Adrenal gland (tissue), 12 donors: ENCODE results near the gene FOCAD. TPM values are rescaled to one million over a fixed set of nuclear protein-coding genes. Genes with fewer than 3 reads are reported as not detected.

Experiments
- DNase-seq, 7 donors: peaks; one replicate each; pipeline ENCODE4 v3.0.0-alpha.2; 2019 to 2020
- H3K27ac ChIP-seq, 5 donors: fragments of 200-600 bp; sonication (generic) in 4 of 5; 1 replicate in 3 of 5; 2 replicates in 2 of 5; pipeline versions ENCODE4 v1.5.1 to v1.8.0; 2016 to 2020; ENCODE audit warnings: mild to moderate bottlenecking in 1 of 5
- H3K27me3 ChIP-seq: fragments of 200-600 bp; 2 replicates; pipeline ENCODE4 v1.8.0; 2021
- H3K36me3 ChIP-seq, 2 donors: fragments of 200-600 bp; replicated peaks in 1 of 2; 1 replicate in 1 of 2; 2 replicates in 1 of 2; pipeline versions ENCODE4 v1.5.1 to v1.8.0; 2018 to 2022
- H3K4me1 ChIP-seq, 2 donors: fragments of 200-600 bp; replicated peaks in 1 of 2; 1 replicate in 1 of 2; 2 replicates in 1 of 2; pipeline versions ENCODE4 v1.5.1 to v1.8.0; 2018 to 2021
- H3K4me3 ChIP-seq, 4 donors: fragments of 200-600 bp; sonication (generic) in 3 of 4; one replicate each; pipeline ENCODE4 v1.5.1; 2016 to 2018
- H3K9me3 ChIP-seq, 3 donors: fragments of 200-600 bp; sonication (generic) in 1 of 3; replicated peaks in 1 of 3; 1 replicate in 2 of 3; 2 replicates in 1 of 3; pipeline versions ENCODE4 v1.5.1 to v1.8.0; 2016 to 2021
- POLR2A ChIP-seq, 2 donors: fragments of 450-650 bp; IDR thresholded peaks; one replicate each; pipeline ENCODE4 v1.6.1; 2017; ENCODE audit warnings: antibody characterized with exemption in 2 of 2, mild to moderate bottlenecking in 2 of 2, moderate library complexity in 1 of 2
- WGBS, 4 donors: extraction: QIAGEN DNeasy Blood & Tissue Kit in 2 of 4; methylation state at CpG; one replicate each; pipeline versions ENCODE4 v1.1.5 to v1.1.7; 2013 to 2017; 5-methylcytosine and 5-hydroxymethylcytosine counted together
- intact Hi-C, 2 donors: fragments of 100-400 bp; cut with DNase I; formaldehyde crosslinking; loops; one replicate each; pipeline versions ENCODE4 v1.14.1 to v1.15.0; 2022 to 2023
- polyA plus RNA-seq, 3 donors: library from polyadenylated mRNA; stranded (reverse); fragments of 200-250 nt in 2 of 3; fragments of 350-450 nt in 1 of 3; fragmentation: Illumina TruSeq in 1 of 3; extraction: RNeasy Lipid Tissue Mini Kit (QIAGEN cat#74804) in 1 of 3; gene quantifications; one replicate each; pipeline ENCODE4 v1.2.3, GENCODE V29; 2013 to 2014
- total RNA-seq, 9 donors: library from RNA; depleted of rRNA in 4 of 9; stranded (reverse); fragments of >200 nt in 4 of 9; fragments of 120-200 nt in 1 of 9; fragmentation: NEBNext Ultra II Directional in 1 of 9; extraction: Animal tissue kit (Norgen Biotek cat#: 25700) in 1 of 9; gene quantifications; one replicate each; pipeline versions ENCODE4 v1.1.0 to v1.2.4, GENCODE V29; 2013 to 2023
- TF ChIP-seq, protein P1 (sequence below), 6 experiments: fragments of 450-650 bp in 4 of 6; fragments of 200-600 bp in 2 of 6; sonication (generic) in 1 of 6; IDR thresholded peaks; 1 replicate in 5 of 6; 2 replicates in 1 of 6; pipeline versions ENCODE4 v1.5.1 to v1.8.0; 2016 to 2021; ENCODE audit warnings: antibody characterized with exemption in 6 of 6, mild to moderate bottlenecking in 2 of 6, moderate library complexity in 1 of 6
- donor health status: healthy with polysubstance abuse.
- donor health status: Bipolar disorder and iron deficiency.
- donor health status: DM: yes; HTN: yes; CAD: no.
- donor health status: DM: no; HTN: no; CAD: no.
- donor health status: DM: no; HTN: no; CAD: no.
- donor health status: DM: yes; HTN: yes; CAD: no.

The FOCAD gene
- total and polyA plus RNA-seq, 12 donors = 20.5 to 134 (median 59.7) TPM

DNA sequence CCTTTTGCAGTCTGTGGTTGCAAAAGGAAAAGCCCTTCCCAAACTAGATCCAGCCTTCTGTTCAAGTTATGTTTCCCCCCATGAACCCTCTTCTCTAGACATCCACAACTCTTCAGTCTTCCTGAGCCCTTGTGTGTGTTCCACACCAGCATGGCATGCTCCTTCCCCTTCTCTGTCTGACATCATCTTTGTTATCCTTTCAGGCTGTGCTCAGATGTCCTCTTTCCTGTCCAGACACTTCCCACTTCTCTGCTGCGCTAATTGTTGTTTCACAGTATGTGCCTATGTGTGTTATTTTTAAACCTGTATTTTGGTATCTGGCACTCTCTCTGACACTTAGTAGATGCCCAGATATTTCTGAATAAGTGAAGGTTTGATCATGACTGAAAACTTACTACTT is 38.2 kb downstream of the FOCAD start:
- DNase-seq = no peak
- 72 to 91% (median 81%) methylated on average over 1 of the region's 1 CpG for WGBS, 4 donors
- H3K4me1 ChIP-seq = no peaks in the 10 kb centered on the region
- peaks cover 0 to 10% of the 10 kb centered on the region in 2 donors for H3K36me3 ChIP-seq
- H3K27me3 ChIP-seq = no peaks in the 10 kb centered on the region
- TF ChIP-seq, protein P1, sequence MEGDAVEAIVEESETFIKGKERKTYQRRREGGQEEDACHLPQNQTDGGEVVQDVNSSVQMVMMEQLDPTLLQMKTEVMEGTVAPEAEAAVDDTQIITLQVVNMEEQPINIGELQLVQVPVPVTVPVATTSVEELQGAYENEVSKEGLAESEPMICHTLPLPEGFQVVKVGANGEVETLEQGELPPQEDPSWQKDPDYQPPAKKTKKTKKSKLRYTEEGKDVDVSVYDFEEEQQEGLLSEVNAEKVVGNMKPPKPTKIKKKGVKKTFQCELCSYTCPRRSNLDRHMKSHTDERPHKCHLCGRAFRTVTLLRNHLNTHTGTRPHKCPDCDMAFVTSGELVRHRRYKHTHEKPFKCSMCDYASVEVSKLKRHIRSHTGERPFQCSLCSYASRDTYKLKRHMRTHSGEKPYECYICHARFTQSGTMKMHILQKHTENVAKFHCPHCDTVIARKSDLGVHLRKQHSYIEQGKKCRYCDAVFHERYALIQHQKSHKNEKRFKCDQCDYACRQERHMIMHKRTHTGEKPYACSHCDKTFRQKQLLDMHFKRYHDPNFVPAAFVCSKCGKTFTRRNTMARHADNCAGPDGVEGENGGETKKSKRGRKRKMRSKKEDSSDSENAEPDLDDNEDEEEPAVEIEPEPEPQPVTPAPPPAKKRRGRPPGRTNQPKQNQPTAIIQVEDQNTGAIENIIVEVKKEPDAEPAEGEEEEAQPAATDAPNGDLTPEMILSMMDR (IDR thresholded peaks at IDR 0.05) = no peak
- TF ChIP-seq POLR2A (IDR thresholded peaks at IDR 0.05) = no peak
- no peak overlapping the region for H3K27ac ChIP-seq
- no peak overlapping the region for H3K4me3 ChIP-seq
- H3K9me3 ChIP-seq = no peaks in the 10 kb centered on the region
- intact Hi-C loops = loop anchor here in 1 of 2 donors (10.0 kb wide), 1 partner anchor 63 kb away; no protein-coding TSS in a partner anchor

DNA sequence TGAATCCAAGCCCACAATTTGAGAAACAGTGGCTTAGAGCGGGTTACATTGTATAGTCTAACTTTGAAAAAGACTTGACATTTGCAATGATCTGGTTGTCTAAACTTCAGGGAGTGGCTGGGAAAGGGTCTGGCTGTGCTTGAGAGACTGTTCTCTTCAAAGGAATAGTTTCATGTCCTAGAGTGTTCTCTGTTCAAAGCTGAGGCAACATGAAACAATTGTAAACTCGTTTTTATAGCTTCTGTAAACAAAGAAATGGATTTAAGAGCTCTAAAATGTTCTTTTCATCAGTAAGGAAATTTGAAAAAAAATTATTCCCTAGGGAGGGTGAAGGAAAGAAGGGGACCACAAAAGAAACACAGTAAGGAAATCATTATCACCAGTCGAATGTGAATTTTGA is 41.6 kb downstream of the FOCAD start:
- no peak for DNase-seq
- Histone ChIP-seq H3K36me3 (peaks cover 0 to 8% of the 10 kb centered on the region in 2 donors), H3K4me1 (no peaks in the 10 kb centered on the region), H3K27ac (no peak overlapping the region), H3K9me3 (no peaks in the 10 kb centered on the region), H3K4me3 (no peak overlapping the region), H3K27me3 (no peaks in the 10 kb centered on the region)
- WGBS, 4 donors = 71 to 73% (median 72%) methylated on average over 3 of the region's 3 CpGs
- intact Hi-C loops = loop anchor here in 1 of 2 donors (10.0 kb wide), 1 partner anchor 59 kb away; no protein-coding TSS in a partner anchor
- TF ChIP-seq, protein P1 (IDR thresholded peaks at IDR 0.05) = no peak
- no peak for TF ChIP-seq POLR2A (IDR thresholded peaks at IDR 0.05)

DNA sequence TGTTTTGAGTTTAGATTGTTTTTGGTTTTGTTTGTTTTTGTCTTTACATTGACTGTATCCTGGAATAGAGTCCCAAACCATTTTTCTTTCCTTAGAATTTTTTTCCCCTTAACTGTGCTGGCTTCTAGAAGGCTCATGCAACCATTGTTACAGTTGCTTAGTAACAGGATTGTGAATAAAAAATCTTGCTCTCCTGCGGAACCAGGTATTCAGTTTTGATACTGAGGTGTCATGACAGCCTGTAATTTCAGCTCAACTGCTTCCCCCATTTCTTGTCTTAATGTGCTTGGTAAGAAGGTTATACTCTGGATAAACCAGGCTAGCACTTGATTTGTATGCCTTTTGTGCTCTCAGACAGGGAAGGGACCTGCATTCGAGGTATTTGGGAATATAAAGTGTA is 42.1 kb downstream of the FOCAD start:
- Histone ChIP-seq H3K9me3 (no peaks in the 10 kb centered on the region), H3K4me1 (no peaks in the 10 kb centered on the region), H3K36me3 (peaks cover 0 to 3% of the 10 kb centered on the region in 2 donors), H3K4me3 (no peak overlapping the region), H3K27ac (no peak overlapping the region), H3K27me3 (no peaks in the 10 kb centered on the region)
- intact Hi-C loops = loop anchor here in 1 of 2 donors (10.0 kb wide), 1 partner anchor 59 kb away; no protein-coding TSS in a partner anchor
- DNase-seq = no peak
- TF ChIP-seq POLR2A (IDR thresholded peaks at IDR 0.05) = no peak
- TF ChIP-seq, protein P1 (IDR thresholded peaks at IDR 0.05) = no peak
- 78 to 84% (median 80%) methylated on average over 2 of the region's 2 CpGs for WGBS, 4 donors

DNA sequence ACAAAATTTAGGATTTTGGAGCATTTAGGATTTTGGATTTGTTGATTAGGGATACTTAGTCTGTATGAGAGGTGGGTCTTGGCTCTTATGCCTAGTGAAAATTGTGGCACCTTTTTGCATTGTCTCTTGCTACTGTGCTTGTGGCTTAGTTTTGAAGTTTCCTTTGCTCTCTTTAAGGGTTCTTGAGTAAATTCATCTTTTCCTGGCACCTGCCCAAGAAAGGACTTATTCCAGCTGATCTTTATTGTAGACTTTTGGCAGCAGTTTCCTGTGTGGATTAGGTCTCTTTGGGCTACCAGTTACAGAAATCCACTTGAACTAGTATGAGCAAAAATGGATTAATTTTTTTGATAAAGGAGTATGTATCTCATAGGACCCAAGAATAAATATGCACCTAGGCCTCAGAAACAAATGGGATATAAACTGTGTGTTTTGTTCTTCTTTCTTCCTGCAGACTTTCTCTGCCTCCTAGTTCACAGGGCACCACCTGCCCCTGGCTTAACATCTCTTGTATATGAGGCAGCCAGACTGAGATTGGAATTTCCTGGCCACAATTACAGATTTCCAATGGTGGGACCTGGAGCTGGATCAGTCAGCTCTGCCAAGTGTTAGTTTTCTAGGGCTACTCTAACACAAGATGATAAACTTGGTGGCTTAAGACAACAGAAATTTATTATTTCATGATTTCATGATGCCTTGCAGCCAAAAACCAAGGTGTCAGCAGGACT is 44.6 kb downstream of the FOCAD start:
- no peaks in the 10 kb centered on the region for H3K9me3 ChIP-seq
- peak in 2 of 7 donors; percentile 2 to 28 for DNase-seq
- no peaks in the 10 kb centered on the region for H3K27me3 ChIP-seq
- H3K4me3 ChIP-seq = no peak overlapping the region
- H3K36me3 ChIP-seq = no peaks in the 10 kb centered on the region
- no peaks in the 10 kb centered on the region for H3K4me1 ChIP-seq
- intact Hi-C loops = loop anchor here in 1 of 2 donors (10.0 kb wide), 1 partner anchor 56 kb away; no protein-coding TSS in a partner anchor
- H3K27ac ChIP-seq = no peak overlapping the region
- no peak for TF ChIP-seq POLR2A (IDR thresholded peaks at IDR 0.05)
- TF ChIP-seq, protein P1 (IDR thresholded peaks at IDR 0.05) = no peak
